MM.1S (cell line): ENCODE data around the gene SMPD4.
"Not testable (repeated sequence)": the region's sequence is repeated elsewhere in the genome, so short reads cannot be mapped to it uniquely, and the experiment has no call there.

Source experiments
- DNase-seq: peaks from one replicate; pipeline ENCODE4 v3.0.0-alpha.2; 2015
- H2AFZ ChIP-seq: fragments of 300-600 bp; sonication (generic); 2 replicates; pipeline ENCODE4 v1.6.0; 2016; ENCODE audit warnings: antibody characterized with exemption, low read length
- H3F3A ChIP-seq: fragments of 300-600 bp; sonication (generic); 2 replicates; pipeline ENCODE4 v1.6.1; 2016; ENCODE audit warnings: mild to moderate bottlenecking, antibody characterized with exemption, low read length, moderate library complexity, mixed read lengths; ENCODE audit not compliant: insufficient read depth
- H3K27ac ChIP-seq: fragments of 300-600 bp; sonication (generic); 2 replicates; pipeline ENCODE4 v1.5.1; 2016; ENCODE audit warnings: mild to moderate bottlenecking, low read length
- H3K27me3 ChIP-seq: fragments of 300-600 bp; sonication (generic); replicated peaks from 2 replicates; pipeline ENCODE4 v1.6.0; 2016; ENCODE audit warnings: low read length; ENCODE audit not compliant: insufficient read depth
- H3K36me3 ChIP-seq: fragments of 300-600 bp; sonication (generic); replicated peaks from 2 replicates; pipeline ENCODE4 v1.6.1; 2016; ENCODE audit warnings: mild to moderate bottlenecking, low read length, mixed read lengths; ENCODE audit not compliant: insufficient read depth
- H3K4me1 ChIP-seq: fragments of 300-600 bp; sonication (generic); 2 replicates; pipeline ENCODE4 v1.6.1; 2016; ENCODE audit warnings: low read length, mixed read lengths
- H3K4me2 ChIP-seq: fragments of 300-600 bp; sonication (generic); 2 replicates; pipeline ENCODE4 v1.6.0; 2016; ENCODE audit warnings: low read depth, low read length
- H3K4me3 ChIP-seq: fragments of 300-600 bp; sonication (generic); 2 replicates; pipeline ENCODE4 v1.5.1; 2016; ENCODE audit warnings: low read length, mixed read lengths
- H3K79me2 ChIP-seq: fragments of 300-600 bp; sonication (generic); 2 replicates; pipeline ENCODE4 v1.6.1; 2016; ENCODE audit warnings: mixed run types, low read length, mixed read lengths
- H3K9ac ChIP-seq: fragments of 300-600 bp; sonication (generic); 2 replicates; pipeline ENCODE4 v1.6.1; 2016; ENCODE audit warnings: low read length, mixed read lengths
- H3K9me2 ChIP-seq: fragments of 300-600 bp; sonication (generic); replicated peaks from 2 replicates; pipeline ENCODE4 v1.6.1; 2016; ENCODE audit warnings: mild to moderate bottlenecking, low read length, mixed read lengths; ENCODE audit not compliant: insufficient read depth
- H3K9me3 ChIP-seq: fragments of 300-600 bp; sonication (generic); replicated peaks from 2 replicates; pipeline ENCODE4 v1.6.1; 2016; ENCODE audit warnings: mild to moderate bottlenecking, low read length, mixed read lengths; ENCODE audit not compliant: insufficient read depth
- H4K20me1 ChIP-seq: fragments of 300-600 bp; sonication (generic); 2 replicates; pipeline ENCODE4 v1.6.1; 2016; ENCODE audit warnings: mild to moderate bottlenecking, low read length, moderate library complexity, mixed read lengths; ENCODE audit not compliant: insufficient read depth
- TF ChIP-seq, protein P1 (sequence below): fragments of 300-600 bp; sonication (generic); IDR thresholded peaks from 2 replicates; pipeline ENCODE4 v1.5.1; 2016; ENCODE audit warnings: antibody characterized with exemption, low read length, mixed read lengths

SMPD4 gene, protein sequence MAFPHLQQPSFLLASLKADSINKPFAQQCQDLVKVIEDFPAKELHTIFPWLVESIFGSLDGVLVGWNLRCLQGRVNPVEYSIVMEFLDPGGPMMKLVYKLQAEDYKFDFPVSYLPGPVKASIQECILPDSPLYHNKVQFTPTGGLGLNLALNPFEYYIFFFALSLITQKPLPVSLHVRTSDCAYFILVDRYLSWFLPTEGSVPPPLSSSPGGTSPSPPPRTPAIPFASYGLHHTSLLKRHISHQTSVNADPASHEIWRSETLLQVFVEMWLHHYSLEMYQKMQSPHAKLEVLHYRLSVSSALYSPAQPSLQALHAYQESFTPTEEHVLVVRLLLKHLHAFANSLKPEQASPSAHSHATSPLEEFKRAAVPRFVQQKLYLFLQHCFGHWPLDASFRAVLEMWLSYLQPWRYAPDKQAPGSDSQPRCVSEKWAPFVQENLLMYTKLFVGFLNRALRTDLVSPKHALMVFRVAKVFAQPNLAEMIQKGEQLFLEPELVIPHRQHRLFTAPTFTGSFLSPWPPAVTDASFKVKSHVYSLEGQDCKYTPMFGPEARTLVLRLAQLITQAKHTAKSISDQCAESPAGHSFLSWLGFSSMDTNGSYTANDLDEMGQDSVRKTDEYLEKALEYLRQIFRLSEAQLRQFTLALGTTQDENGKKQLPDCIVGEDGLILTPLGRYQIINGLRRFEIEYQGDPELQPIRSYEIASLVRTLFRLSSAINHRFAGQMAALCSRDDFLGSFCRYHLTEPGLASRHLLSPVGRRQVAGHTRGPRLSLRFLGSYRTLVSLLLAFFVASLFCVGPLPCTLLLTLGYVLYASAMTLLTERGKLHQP

DNA sequence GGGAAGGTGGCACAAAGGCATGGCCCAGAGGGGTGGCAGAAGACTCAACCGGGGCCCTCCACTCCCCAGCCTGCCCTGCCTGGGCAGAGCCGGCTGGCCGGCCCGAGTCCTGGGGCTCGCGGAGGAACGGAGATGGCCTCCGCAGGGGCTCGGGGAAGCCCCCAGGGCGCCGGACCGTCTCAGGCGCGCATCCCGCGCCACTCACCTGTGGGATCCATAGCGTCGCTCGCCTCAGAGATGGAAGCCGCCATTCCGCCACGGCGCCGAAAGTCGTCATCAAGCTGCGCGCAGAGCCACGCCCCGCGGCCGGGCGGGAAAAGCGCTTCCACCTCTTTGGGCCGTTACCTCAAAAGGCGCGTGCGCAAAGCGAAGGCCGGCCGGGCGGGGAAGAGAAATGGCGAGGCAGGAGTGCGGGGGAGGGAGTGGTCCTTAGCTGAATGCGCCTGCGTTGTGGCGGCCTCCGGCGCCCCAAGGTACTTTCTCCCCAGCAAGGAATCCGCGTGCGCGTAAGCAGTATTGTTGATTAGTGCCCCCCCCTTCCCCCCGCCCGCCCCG lies at the start of gene SMPD4:
Gene SMPD4 (minus strand): TSS at position 278 of the 555 bp plus-strand sequence. CDS start 5,010 bp downstream, outside the sequence.
- H3K4me3 ChIP-seq, result peak within 1 kb of the TSS; percentile 100
- TF ChIP-seq, protein P1, sequence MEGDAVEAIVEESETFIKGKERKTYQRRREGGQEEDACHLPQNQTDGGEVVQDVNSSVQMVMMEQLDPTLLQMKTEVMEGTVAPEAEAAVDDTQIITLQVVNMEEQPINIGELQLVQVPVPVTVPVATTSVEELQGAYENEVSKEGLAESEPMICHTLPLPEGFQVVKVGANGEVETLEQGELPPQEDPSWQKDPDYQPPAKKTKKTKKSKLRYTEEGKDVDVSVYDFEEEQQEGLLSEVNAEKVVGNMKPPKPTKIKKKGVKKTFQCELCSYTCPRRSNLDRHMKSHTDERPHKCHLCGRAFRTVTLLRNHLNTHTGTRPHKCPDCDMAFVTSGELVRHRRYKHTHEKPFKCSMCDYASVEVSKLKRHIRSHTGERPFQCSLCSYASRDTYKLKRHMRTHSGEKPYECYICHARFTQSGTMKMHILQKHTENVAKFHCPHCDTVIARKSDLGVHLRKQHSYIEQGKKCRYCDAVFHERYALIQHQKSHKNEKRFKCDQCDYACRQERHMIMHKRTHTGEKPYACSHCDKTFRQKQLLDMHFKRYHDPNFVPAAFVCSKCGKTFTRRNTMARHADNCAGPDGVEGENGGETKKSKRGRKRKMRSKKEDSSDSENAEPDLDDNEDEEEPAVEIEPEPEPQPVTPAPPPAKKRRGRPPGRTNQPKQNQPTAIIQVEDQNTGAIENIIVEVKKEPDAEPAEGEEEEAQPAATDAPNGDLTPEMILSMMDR, result no peak
- peak within 1 kb of the TSS; percentile 84 for H3K27ac ChIP-seq

DNA sequence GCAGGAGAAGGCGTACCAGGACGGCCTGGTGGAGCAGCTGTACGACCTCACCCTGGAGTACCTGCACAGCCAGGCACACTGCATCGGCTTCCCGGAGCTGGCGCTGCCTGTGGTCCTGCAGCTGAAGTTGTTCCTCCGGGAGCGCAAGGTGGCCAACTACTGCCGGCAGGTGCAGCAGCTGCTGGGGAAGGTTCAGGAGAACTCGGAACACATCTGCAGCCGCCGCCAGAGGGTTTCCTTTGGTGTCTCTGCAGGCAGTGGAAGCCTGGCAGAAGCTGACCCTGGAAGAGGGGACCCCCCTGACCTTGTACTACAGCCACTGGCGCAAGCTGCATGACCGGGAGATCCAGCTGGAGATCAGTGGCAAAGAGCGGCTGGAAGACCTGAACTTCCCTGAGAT lies 49.5 kb upstream of the SMPD4 start:
- not testable (repeated sequence) for H3K4me1 ChIP-seq, H3K9me2 ChIP-seq, H3K9me3 ChIP-seq, H3K27me3 ChIP-seq, H4K20me1 ChIP-seq, H3K79me2 ChIP-seq, H3F3A ChIP-seq, H3K9ac ChIP-seq, DNase-seq, H2AFZ ChIP-seq, H3K36me3 ChIP-seq, H3K27ac ChIP-seq, H3K4me2 ChIP-seq, H3K4me3 ChIP-seq

More for the DNA sequence above, at the start of gene SMPD4:
- Histone ChIP-seq H3K9ac (peak within 1 kb of the TSS; percentile 97), H2AFZ (peak within 1 kb of the TSS; percentile 82), H3K36me3 (no peaks in the 10 kb centered on the region), H3F3A (no peaks in the 10 kb centered on the region), H4K20me1 (no peaks in the 10 kb centered on the region; the same call in 1 of the 2 replicates), H3K9me2 (no peaks in the 10 kb centered on the region), H3K27me3 (no peaks in the 10 kb centered on the region), H3K4me2 (peak within 1 kb of the TSS; percentile 73), H3K4me1 (no peaks in the 10 kb centered on the region), H3K9me3 (no peaks in the 10 kb centered on the region), H3K79me2 (peaks cover 78% of the 10 kb centered on the region)
- DNase-seq, result peak; percentile 96

DNA sequence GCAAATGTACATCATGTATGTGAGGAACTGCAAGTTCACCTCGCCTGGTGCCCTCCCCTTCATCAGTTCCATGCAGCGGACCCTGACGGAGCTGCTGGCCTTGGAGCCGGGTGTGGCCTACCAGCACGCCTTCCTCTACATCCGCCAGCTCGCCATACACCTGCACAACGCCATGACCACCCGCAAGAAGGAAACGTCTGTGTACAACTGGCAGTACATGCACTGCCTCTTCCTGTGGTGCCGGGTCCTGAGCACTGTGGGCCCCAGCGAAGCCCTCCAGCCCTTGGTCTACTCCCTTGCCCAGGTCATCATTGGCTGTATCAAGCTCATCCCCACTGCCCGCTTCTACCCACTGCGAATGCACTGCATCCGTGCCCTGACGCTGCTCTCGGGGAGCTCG lies 49.0 kb upstream of the SMPD4 start:
- not testable (repeated sequence) for H3K4me2 ChIP-seq, H3K79me2 ChIP-seq, H3K27ac ChIP-seq, H3K4me3 ChIP-seq, H3K9ac ChIP-seq, DNase-seq, H3K9me2 ChIP-seq, H3K36me3 ChIP-seq, H4K20me1 ChIP-seq, H2AFZ ChIP-seq, H3K4me1 ChIP-seq, H3K9me3 ChIP-seq, H3F3A ChIP-seq, H3K27me3 ChIP-seq

DNA sequence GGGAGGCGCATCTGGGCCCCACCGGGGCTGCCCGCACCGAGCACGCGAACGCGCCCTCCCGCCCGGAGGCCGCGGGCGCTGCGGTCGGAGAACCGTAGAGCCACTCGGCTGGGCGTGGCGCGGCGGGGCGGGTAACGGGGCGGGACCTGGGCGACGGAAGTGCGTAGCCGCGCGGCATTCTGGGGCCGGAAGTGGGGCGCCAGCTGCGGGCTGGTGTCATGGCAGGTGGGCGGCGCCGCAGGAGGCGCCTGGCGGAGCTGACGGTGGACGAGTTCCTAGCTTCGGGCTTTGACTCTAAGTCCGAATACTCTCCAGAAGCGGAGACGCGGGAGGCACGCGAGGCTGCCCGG lies 47.7 kb upstream of the SMPD4 start:
- H3K4me3 ChIP-seq, H3K79me2 ChIP-seq, H2AFZ ChIP-seq, H4K20me1 ChIP-seq, H3K27ac ChIP-seq, H3K36me3 ChIP-seq, H3K4me1 ChIP-seq, DNase-seq, H3K9me3 ChIP-seq, H3K9ac ChIP-seq, H3K9me2 ChIP-seq, H3K27me3 ChIP-seq, H3F3A ChIP-seq, H3K4me2 ChIP-seq: not testable (repeated sequence)

DNA sequence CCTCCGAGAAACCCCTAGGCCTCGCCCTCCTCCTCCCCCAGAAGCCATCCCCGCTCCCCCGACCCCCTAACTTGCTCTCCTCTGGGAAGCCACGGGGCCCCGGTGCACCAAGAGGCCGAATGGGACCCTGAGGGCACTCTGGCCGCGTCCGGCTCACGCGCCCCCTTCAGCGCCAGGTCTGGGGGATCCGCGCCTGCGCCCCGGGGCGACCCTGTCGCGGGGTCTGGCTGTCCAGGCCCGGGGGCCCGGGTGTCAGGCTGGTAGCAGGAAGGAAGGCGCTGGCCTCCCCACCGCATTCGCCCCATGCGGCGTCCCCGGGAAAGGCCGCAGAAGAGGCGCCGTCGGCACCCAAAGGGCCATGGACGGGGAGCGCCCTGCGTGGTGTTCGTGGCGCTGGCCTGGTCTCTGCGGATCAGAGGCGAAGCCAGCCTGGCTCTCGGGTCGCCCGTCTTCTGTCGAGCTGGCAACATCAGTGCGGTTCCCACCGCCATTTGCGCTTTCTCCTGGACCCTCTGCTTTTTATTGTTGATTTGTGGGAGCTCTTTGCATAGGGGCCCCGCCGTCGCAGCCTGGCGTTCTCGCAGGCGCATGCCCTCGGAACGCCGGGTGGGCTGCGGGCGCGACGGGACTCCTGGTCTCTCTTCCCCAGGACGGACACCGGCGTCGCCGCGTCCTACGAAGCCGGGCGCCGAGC lies 47.2 kb upstream of the SMPD4 start:
- not testable (repeated sequence) for H3K9me2 ChIP-seq, H3K36me3 ChIP-seq, H3K9me3 ChIP-seq, H3K27me3 ChIP-seq, H3K27ac ChIP-seq, H3F3A ChIP-seq, H3K79me2 ChIP-seq, DNase-seq, H3K4me1 ChIP-seq, H3K9ac ChIP-seq, H3K4me2 ChIP-seq, H2AFZ ChIP-seq, H4K20me1 ChIP-seq, H3K4me3 ChIP-seq

DNA sequence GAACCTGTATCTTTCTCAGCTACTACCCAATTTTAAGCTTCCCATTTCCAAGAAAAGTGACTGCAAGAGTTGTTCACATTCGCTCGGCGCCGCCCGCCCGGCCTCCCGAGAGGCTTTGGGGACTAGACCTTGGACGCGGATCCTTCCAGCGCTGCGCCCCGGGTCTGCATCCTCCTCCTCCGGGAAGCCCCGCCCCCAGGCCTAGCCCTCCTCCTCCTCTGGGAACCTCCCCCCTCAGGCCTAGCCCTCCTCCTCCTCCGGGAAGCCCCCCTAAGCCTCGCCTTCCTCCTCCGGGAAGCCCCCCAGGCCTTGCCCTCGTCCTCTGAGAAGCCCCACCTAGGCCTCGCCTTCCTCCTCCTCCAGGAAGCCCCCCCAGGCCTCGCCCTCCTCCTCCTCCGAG lies 46.6 kb upstream of the SMPD4 start:
- H3K79me2 ChIP-seq, H2AFZ ChIP-seq, DNase-seq, H3K4me2 ChIP-seq, H3K4me3 ChIP-seq, H3K27ac ChIP-seq, H3F3A ChIP-seq, H3K27me3 ChIP-seq, H3K4me1 ChIP-seq, H3K36me3 ChIP-seq, H3K9me2 ChIP-seq, H3K9ac ChIP-seq, H3K9me3 ChIP-seq, H4K20me1 ChIP-seq: not testable (repeated sequence)
